GM23338 (cell line): ENCODE data around the gene FASN. TPM values are rescaled to one million over a fixed set of nuclear protein-coding genes. Genes with fewer than 3 reads are reported as not detected.
"Not testable (repeated sequence)": the region's sequence is repeated elsewhere in the genome, so short reads cannot be mapped to it uniquely, and the experiment has no call there.

Experiments
- ATAC-seq: fragments of 200-7000 bp; cut with Tn5 transposase; 3 replicates; pipeline ENCODE4 v1.9.1; 2020
- DNase-seq: peaks from one replicate; pipeline ENCODE4 v3.0.0-alpha.2; 2015; ENCODE audit warnings: low spot score
- H2AFZ ChIP-seq: fragments of 200-600 bp; sonication (generic); 2 replicates; pipeline ENCODE4 v1.8.0; 2016; ENCODE audit warnings: antibody characterized with exemption, mild to moderate bottlenecking, moderate library complexity
- H3F3A ChIP-seq: fragments of 200-600 bp; sonication (generic); replicated peaks from 2 replicates; pipeline ENCODE4 v1.8.0; 2017; ENCODE audit warnings: antibody characterized with exemption, mixed run types, low read depth
- H3K27ac ChIP-seq: fragments of 200-600 bp; sonication (generic); 2 replicates; pipeline ENCODE4 v1.6.1; 2016; ENCODE audit warnings: low read depth
- H3K27me3 ChIP-seq: fragments of 200-600 bp; sonication (generic); 2 replicates; pipeline ENCODE4 v1.8.0; 2016; ENCODE audit warnings: mild to moderate bottlenecking, mixed run types, moderate library complexity; ENCODE audit not compliant: insufficient read depth
- H3K36me3 ChIP-seq: fragments of 200-600 bp; sonication (generic); 2 replicates; pipeline ENCODE4 v1.8.0; 2016; ENCODE audit warnings: mild to moderate bottlenecking; ENCODE audit not compliant: insufficient read depth
- H3K4me1 ChIP-seq: fragments of 200-600 bp; sonication (generic); 2 replicates; pipeline ENCODE4 v1.8.0; 2016; ENCODE audit warnings: mild to moderate bottlenecking, moderate library complexity; ENCODE audit not compliant: insufficient read depth
- H3K4me2 ChIP-seq: fragments of 200-600 bp; sonication (generic); 2 replicates; pipeline ENCODE4 v1.7.1; 2017; ENCODE audit warnings: mixed run types
- H3K4me3 ChIP-seq: fragments of 200-600 bp; sonication (generic); 2 replicates; pipeline ENCODE4 v1.6.1; 2016; ENCODE audit warnings: mixed run types
- H3K79me2 ChIP-seq: fragments of 200-600 bp; sonication (generic); replicated peaks from 2 replicates; pipeline ENCODE4 v1.8.0; 2017; ENCODE audit warnings: mild to moderate bottlenecking; ENCODE audit not compliant: insufficient read depth
- H3K9me2 ChIP-seq: fragments of 200-600 bp; sonication (generic); 2 replicates; pipeline ENCODE4 v1.8.0; 2017; ENCODE audit not compliant: insufficient read depth
- H4K20me1 ChIP-seq: fragments of 200-600 bp; sonication (generic); replicated peaks from 2 replicates; pipeline ENCODE4 v1.8.0; 2017; ENCODE audit warnings: mild to moderate bottlenecking; ENCODE audit not compliant: insufficient read depth
- H3K27ac Mint-ChIP-seq: 2 replicates; pipeline ENCODE4 v1.8.0; 2020; ENCODE audit warnings: inconsistent platforms, mild to moderate bottlenecking, moderate library complexity, mixed read lengths
- H3K27me3 Mint-ChIP-seq: 3 replicates; pipeline ENCODE4 v1.8.0; 2022; ENCODE audit warnings: low read depth, mild to moderate bottlenecking, moderate library complexity, mixed read lengths, inconsistent platforms; ENCODE audit not compliant: insufficient read depth, poor library complexity
- H3K36me3 Mint-ChIP-seq: 3 replicates; pipeline ENCODE4 v1.8.0; 2021; ENCODE audit warnings: low read depth, mild to moderate bottlenecking, inconsistent platforms, moderate library complexity, mixed read lengths
- H3K4me1 Mint-ChIP-seq: 3 replicates; pipeline ENCODE4 v1.8.0; 2020; ENCODE audit warnings: mild to moderate bottlenecking, inconsistent platforms, mixed read lengths
- H3K4me3 Mint-ChIP-seq: 3 replicates; pipeline ENCODE4 v1.8.0; 2021; ENCODE audit warnings: moderate library complexity, mild to moderate bottlenecking, inconsistent platforms, mixed read lengths
- H3K9me3 Mint-ChIP-seq: 3 replicates; pipeline ENCODE4 v1.8.0; 2020; ENCODE audit warnings: moderate library complexity, mild to moderate bottlenecking, inconsistent platforms, mixed read lengths
- NANOG ChIP-seq: IDR thresholded peaks from 2 replicates; pipeline ENCODE4 v1.6.1; 2016; ENCODE audit warnings: antibody characterized with exemption, borderline replicate concordance
- STAT1 ChIP-seq: IDR thresholded peaks from one replicate; pipeline ENCODE4 v1.6.1; 2016; ENCODE audit warnings: antibody characterized with exemption; ENCODE audit not compliant: unreplicated experiment
- ZNF114 ChIP-seq: fragments of 250-450 bp; sonication (Bioruptor Pico); IDR thresholded peaks from 2 replicates; pipeline ENCODE4 v1.5.0; 2020; ENCODE audit warnings: mild to moderate bottlenecking, moderate library complexity
- polyA plus RNA-seq: library from polyadenylated mRNA; unstranded; fragments of >200 nt; fragmentation: Nextera tagmentation; extraction: Ambion mirVana; gene quantifications from 2 replicates; pipeline ENCODE4 v1.2.1, GENCODE V29; 2016
- total RNA-seq: library from RNA; depleted of rRNA; stranded (reverse); fragments of >200 nt; shearing (Covaris generic); gene quantifications from 2 replicates; pipeline ENCODE4 v1.2.3, GENCODE V29; 2014
- TF ChIP-seq, protein P1 (sequence below), 2 experiments: fragments of 200-600 bp in 1 of 2; sonication (generic) in 1 of 2; conservative IDR thresholded peaks; 2 replicates each; pipeline versions ENCODE4 v1.5.1 to v1.6.1; 2016 to 2017; ENCODE audit warnings: antibody characterized with exemption in 2 of 2, low read depth in 2 of 2, mild to moderate bottlenecking in 2 of 2, moderate library complexity in 1 of 2
- TF ChIP-seq, protein P2 (sequence below): IDR thresholded peaks from one replicate; pipeline ENCODE4 v1.6.1; 2018; ENCODE audit warnings: antibody characterized with exemption; ENCODE audit not compliant: unreplicated experiment
- TF ChIP-seq, protein P3 (sequence below): IDR thresholded peaks from 2 replicates; pipeline ENCODE4 v1.6.1; 2016; ENCODE audit warnings: antibody characterized with exemption

The FASN gene
- total and polyA plus RNA-seq, 2 experiments from 2014 or later, result 120 to 849 TPM

DNA sequence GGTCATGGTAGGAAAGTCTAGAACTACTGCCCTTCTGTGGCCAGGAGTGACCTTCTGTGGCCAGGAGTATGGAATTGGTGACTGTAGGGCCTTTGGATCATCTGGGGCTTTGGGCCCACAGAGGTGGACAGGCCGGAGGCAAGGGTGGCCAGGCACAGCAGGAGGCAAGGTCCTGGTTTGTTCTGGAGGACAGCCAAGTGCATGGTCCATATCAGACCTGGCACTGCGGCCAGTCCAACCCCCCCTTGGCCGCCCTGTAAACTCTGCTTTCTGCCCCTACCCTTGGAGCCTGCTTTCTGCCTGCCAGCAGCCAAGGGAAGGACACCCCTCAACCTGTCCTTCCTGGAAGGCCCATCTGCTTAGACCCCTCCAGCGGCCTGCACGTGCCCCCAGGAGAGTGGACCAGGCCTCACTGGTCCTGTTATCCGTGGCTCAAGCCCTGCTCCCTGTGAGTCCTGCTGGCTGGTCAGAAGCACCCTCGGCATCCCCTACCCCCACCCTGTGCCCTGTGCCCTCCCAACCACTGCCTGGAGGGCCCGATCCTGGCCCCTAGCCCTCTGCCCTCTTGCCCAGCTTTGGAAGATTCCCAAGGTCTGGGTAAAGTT, 58.2 kb downstream of the FASN start (continued):
- TF ChIP-seq, protein P1, sequence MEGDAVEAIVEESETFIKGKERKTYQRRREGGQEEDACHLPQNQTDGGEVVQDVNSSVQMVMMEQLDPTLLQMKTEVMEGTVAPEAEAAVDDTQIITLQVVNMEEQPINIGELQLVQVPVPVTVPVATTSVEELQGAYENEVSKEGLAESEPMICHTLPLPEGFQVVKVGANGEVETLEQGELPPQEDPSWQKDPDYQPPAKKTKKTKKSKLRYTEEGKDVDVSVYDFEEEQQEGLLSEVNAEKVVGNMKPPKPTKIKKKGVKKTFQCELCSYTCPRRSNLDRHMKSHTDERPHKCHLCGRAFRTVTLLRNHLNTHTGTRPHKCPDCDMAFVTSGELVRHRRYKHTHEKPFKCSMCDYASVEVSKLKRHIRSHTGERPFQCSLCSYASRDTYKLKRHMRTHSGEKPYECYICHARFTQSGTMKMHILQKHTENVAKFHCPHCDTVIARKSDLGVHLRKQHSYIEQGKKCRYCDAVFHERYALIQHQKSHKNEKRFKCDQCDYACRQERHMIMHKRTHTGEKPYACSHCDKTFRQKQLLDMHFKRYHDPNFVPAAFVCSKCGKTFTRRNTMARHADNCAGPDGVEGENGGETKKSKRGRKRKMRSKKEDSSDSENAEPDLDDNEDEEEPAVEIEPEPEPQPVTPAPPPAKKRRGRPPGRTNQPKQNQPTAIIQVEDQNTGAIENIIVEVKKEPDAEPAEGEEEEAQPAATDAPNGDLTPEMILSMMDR (conservative IDR thresholded peaks at IDR 0.05; ENCODE audit: low read depth in 2 of 2), result no peak
- TF ChIP-seq, protein P2, sequence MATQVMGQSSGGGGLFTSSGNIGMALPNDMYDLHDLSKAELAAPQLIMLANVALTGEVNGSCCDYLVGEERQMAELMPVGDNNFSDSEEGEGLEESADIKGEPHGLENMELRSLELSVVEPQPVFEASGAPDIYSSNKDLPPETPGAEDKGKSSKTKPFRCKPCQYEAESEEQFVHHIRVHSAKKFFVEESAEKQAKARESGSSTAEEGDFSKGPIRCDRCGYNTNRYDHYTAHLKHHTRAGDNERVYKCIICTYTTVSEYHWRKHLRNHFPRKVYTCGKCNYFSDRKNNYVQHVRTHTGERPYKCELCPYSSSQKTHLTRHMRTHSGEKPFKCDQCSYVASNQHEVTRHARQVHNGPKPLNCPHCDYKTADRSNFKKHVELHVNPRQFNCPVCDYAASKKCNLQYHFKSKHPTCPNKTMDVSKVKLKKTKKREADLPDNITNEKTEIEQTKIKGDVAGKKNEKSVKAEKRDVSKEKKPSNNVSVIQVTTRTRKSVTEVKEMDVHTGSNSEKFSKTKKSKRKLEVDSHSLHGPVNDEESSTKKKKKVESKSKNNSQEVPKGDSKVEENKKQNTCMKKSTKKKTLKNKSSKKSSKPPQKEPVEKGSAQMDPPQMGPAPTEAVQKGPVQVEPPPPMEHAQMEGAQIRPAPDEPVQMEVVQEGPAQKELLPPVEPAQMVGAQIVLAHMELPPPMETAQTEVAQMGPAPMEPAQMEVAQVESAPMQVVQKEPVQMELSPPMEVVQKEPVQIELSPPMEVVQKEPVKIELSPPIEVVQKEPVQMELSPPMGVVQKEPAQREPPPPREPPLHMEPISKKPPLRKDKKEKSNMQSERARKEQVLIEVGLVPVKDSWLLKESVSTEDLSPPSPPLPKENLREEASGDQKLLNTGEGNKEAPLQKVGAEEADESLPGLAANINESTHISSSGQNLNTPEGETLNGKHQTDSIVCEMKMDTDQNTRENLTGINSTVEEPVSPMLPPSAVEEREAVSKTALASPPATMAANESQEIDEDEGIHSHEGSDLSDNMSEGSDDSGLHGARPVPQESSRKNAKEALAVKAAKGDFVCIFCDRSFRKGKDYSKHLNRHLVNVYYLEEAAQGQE, result no peak
- TF ChIP-seq NANOG (no peak), STAT1 (no peak), ZNF114 (no peak)
- TF ChIP-seq, protein P3, sequence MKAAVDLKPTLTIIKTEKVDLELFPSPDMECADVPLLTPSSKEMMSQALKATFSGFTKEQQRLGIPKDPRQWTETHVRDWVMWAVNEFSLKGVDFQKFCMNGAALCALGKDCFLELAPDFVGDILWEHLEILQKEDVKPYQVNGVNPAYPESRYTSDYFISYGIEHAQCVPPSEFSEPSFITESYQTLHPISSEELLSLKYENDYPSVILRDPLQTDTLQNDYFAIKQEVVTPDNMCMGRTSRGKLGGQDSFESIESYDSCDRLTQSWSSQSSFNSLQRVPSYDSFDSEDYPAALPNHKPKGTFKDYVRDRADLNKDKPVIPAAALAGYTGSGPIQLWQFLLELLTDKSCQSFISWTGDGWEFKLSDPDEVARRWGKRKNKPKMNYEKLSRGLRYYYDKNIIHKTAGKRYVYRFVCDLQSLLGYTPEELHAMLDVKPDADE, result no peak

DNA sequence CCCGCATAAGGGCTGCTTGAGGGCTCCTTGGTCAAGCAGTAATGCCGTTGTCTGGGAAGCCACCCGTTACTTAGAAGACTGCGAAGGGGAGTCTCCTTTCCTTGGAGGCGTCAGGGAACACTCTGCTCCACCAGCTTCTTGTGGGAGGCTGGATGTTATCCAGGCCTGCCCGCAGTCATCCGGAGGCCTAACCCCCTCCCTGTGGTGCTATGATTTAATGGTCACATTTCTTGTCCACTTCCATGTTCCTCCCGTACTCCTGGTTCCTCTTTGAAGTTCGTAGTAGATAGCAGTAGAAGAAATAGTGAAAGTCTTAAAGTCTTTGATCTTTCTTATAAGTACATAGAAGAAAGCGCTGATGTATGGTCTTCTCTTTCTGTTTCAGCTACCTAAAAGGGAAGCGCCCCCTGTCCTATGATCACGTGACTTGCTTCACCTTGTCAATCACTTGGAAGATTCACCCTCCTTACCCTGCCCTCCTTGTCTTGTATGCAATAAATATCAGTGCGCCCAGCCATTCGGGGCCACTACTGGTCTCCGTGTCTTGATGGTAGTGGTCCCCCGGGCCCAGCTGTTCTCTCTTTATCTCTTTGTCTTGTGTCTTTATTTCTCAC, 59.1 kb downstream of the FASN start:
- not testable (repeated sequence) for H3K4me3 Mint-ChIP-seq, H3K36me3 Mint-ChIP-seq

More for the DNA sequence above, 59.1 kb downstream of the FASN start:
- not testable (repeated sequence) for H3K4me1 ChIP-seq, H3K4me2 ChIP-seq, H4K20me1 ChIP-seq, H3K9me2 ChIP-seq, H3K36me3 ChIP-seq, H3K27me3 ChIP-seq, H2AFZ ChIP-seq, H3K79me2 ChIP-seq, H3K27ac Mint-ChIP-seq, H3K9me3 Mint-ChIP-seq, DNase-seq, ATAC-seq, H3K4me3 ChIP-seq, H3K27ac ChIP-seq
- Mint-ChIP-seq H3K4me1 (peaks cover 34% of the 10 kb centered on the region), H3K27me3 (peaks cover 16% of the 10 kb centered on the region)
- H3F3A ChIP-seq, result peaks cover 11% of the 10 kb centered on the region
